ENCODE measurements around the gene CCND1.
"Not testable (repeated sequence)": the region's sequence is repeated elsewhere in the genome, so short reads cannot be mapped to it uniquely, and the experiment has no call there.

Gene CCND1

DNA sequence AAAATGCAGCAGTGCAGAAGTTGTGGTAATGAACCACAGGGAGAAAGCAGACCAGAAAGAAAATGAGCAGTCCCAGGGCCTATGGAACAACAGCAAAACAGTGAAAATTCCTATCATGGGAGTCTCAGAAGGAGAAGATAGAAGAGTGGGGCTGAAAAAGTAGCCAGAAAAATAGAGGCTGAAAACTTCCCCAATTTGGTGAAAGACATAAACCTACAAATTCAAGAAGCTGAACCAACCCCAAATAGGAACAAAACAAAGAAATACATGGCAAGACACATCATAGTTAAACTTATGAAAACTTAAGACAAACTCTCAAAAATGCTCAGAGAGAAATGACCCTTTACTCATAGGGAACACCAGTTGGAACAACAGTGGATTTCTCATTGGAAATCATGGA lies 51.5 kb downstream of the CCND1 start:
- no peak for DNase-seq (ENCODE audit: low read depth)

DNA sequence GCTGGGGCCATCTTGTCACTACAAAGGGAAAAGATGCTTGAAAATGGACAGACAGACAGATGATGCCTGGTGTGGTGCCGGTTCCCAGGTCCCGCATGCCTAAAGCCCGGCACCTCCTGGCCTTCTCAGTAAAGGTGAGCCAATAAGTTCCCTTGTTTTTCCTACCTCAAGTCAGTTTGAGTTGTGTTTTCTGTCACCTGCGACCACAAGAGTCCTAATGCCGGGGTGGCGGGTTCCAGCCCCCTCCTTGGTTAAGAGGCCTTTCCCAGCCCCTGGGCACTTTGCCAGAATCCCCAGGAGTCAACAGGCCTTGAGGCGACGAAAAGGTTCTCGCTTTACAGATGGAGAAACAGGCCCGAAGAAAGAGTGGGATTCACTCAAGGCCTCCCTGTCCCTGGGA lies 53.8 kb downstream of the CCND1 start:
- DNase-seq (ENCODE audit: low read depth), result no peak

DNA sequence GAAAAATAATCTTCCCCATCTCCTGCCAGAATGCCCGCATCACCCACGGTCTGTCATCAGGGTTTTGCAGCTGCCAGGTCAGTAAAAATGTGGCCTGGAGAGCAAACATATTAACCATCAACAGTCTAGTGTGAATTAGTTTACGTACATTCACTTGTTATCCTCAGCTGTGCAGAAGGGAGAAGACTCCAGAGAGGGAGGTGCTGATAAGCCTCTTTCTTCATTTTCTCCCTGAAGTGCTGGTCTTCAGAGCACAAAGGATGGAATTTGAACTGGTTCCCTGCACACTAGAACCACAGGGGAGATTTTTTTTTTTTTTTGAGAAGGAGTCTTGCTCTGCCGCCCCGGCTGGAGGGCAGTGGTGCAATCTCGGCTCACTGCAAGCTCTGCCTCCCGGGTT lies 54.6 kb downstream of the CCND1 start:
- DNase-seq (ENCODE audit: low read depth), result no peak

DNA sequence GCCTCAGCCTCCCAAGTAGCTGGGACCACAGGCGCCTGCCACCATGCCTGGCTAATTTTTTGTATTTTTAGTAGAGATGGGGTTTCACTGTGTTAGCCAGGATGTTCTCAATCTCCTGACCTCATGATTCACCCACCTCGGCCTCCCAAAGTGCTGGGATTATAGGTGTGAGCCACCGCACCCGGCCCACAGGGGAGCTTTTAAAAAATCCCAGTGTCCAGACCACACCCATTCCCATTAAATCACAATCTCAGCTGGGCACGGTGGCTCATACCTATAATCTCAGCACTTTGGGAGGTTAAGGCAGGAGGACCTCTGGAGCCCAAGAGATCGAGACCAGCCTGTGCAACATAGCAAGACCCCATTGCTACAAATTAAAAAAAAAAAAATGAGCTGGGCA lies 55.0 kb downstream of the CCND1 start:
- not testable (repeated sequence) for DNase-seq (ENCODE audit: low read depth)

DNA sequence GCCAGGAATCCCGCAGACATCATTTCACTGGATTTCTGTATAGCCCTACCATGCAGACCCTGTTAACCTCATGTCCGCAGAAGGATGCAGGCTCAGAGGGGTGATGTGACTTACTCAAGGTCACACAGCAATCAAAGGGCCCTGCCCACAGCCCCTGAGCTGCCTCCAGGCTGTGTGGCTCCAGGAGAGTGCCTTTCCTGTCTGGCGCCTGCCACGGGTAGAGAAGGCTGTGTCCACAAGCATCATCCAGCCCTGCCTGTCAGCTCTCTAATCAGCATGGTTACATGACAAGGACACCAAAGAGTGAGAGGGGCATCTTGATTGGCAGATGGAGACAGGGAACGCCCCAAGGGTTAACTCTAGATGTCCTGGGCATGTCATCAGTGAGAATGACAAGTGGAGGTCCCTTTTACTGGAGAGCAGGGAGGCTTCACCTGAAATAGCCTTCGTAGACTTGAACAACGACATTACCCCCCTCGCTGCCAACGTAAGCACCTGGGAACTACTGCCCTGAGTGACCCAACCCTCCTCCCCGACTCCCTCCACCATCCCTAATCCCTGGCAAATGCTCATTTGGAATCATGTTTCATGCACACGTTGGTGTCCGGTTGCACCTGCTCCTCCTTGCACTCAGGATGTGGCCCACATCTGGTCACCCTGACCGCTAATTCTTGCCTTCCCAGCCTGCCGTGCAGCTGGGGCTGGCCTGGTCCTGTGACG lies 56.0 kb downstream of the CCND1 start:
- no peak for DNase-seq (ENCODE audit: low read depth)

DNA sequence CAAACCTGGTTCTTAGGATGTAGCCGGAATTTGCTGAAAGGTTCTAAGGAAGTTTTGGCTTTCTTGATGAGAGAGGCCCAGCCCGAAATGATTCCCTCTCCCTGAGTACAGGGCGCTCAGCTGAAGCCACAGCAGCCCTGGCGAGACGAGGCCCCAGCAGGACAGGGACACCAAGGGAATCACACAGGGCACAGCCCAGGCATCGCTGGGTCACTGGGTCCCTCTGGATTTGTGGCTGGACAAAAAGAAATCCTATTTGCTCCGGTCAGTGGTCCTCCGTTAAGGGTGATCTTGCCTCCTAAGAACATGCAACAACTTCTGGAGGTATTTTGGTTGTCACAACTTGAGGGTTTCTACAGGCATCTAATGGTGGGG lies 56.5 kb downstream of the CCND1 start:
- DNase-seq (ENCODE audit: low read depth), result no peak

DNA sequence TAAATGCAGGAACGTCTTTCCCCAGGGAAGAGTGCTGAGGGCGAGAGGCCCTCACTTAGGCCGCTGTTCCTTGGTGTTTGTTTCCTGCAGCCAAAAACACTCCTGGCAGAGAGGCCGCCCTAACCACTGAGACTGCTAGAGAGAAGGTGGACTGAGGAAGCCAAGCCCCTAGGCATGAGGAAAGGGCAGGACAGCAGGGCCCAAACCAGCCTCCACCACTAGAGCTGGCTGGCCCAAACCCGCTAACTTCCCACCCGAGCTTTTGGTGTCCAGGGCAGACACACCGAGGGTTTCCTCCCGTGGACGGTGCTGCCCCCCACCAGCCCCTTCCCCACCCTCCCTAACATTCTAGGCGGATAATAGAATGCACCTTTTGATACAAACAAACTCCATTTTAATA lies 56.9 kb downstream of the CCND1 start:
- DNase-seq (ENCODE audit: low read depth), result no peak

DNA sequence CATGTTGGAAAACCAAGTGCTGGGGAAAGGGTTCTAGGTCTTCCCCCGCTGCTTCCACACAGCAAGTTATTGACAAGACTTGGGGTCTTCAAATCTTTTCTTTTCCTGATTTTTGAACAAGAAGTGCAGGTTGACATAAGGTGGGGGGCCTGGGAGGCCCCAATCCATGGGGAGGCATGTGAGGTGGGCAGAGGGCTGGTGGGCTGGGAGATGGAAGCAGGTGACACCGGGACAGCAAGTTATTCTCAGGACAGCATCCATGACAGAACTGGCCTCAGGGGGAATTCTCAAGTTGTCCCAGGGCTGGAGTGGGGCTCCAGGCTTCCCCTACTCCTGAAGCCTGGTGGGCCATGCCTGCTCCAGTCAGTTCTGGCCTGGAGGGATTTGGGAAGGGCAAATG lies 57.4 kb downstream of the CCND1 start:
- no peak for DNase-seq (ENCODE audit: low read depth)

DNA sequence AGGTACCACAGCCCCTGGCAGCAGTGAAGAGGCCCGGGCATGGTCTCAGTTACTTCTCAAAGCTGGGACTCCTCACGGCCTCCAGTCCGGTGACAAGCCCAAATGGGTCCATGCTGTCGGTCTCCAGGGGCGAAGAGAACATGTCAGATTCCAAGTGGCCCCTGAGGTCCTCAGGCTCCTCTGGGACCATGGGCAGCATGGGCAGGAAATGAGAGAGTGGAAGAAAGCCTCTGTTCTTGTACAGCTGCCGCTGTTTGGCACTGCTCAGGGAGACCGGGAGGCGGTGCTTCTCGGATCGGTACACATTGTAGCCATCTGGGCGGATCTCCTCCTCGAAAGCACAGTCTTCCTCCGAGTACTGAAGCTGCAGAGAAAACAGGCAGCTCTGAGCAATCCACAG lies 58.3 kb downstream of the CCND1 start:
- DNase-seq (ENCODE audit: low read depth), result no peak

DNA sequence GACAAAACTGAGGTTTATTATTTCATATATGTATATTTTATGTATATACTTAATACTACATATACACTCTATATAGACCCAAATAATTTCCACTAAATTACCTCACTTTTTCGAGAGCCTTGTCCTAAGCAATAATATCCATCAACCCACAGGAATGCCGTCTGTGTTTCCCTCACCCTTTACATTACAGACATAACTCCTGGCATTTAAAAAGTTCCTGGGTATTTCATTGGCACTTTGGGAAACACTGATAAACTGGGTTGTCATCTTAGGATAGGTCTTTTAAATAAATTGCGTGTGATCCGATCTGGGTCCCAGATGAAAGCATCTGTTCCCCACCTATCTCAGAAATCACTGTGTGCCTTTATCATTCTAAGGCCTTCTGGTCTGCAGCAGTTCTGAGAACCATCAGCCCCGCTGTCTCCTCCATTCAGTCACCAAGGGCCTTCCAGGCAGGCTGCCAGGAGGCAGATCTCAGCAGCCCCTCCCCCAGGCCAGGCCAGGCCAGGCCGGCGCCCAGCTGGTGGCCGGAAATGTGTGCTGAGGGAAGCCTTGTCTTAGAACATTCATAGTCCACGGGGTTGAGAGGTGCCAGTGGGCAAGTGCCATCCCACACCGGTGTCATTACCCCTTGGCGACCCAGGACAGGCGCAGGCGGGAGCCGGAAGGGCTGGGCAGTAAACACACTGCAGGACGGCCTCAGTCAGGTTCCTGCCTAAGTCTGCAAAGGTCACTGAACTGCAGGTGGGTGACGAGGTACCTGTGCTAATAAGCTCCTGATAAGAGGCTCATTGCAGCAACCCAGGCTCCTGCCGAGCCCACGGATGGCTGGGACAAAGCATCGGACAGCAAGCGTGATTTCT lies 59.6 kb downstream of the CCND1 start:
- no peak for DNase-seq (ENCODE audit: low read depth)

DNA sequence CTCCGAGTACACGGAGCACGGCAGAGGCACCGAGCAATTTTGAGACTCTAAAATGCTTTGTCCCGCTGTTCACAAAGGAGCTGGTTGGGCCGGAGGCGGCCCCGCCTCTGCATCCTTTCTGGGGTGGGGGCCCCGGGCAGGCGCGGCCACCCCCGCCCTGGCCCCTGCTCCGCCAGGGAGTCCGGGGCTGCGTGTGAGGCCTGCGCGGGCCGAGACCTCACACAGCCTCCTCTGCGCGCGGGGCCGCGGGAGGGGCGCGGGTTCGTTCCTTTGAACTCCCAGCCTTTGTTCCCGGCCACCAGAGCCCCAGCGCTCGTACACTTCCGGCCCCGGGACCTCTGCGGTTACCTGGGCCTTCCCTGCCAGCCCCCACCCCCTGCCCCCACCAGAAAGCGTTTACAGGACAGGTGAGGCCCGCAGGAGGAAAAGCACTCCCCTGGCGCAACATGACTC lies 61.3 kb downstream of the CCND1 start:
- no peak for DNase-seq (ENCODE audit: low read depth)

DNA sequence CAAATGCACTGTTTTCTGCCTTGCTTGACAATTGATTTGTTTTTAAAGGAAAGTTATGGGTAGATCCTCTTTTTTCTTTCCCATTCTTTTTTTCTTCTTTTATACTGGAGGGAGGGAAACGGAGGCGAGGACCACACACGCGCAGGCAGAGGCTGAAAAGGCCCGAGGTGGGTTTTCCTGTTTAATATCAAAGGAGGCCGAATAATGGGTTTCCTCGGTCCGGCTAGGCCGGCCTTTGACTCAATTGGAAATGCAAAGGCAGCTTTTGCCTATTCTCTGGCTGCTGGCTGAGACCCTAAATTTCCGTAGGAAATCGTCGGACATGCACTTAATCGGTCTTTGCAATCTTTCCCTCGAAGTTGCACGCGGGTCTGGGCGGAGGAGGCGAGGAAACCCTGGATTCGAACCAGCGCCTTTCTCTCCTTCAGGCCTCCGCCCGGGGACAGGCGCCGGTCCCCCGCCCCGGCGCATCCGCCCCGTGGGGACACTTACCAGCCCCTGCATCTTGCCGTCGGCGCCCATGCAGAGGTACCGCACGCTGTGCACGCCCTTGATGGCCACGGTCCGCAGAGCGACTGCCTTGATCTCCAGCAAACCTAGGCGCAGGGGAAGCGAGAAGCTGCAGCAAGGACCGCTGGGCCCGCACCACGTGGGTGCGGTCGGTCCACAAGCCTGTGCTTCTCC lies 62.0 kb downstream of the CCND1 start:
- no peak for DNase-seq (ENCODE audit: low read depth)

DNA sequence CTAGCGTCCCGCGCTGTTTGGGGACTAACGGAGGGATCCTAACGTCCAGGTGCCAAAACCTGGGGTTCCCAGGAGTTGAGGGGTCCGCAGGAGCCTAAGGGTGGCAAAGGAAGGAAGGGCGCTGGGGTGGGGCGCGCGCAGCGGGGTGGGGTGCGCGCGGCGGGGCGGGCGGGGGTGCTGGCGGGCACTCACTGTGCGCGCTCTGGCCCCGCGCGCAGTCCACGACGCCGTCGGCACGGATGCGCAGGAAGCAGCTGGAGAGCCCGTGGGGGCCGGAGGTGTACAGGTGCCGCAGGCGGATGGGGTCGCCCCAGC lies 62.5 kb downstream of the CCND1 start:
- no peak for DNase-seq (ENCODE audit: low read depth)
